ENCODE data around the gene ZNF564. TPM values are rescaled to one million over a fixed set of nuclear protein-coding genes. Genes with fewer than 3 reads are reported as not detected.
"Not testable (repeated sequence)": the region's sequence is repeated elsewhere in the genome, so short reads cannot be mapped to it uniquely, and the experiment has no call there.

The ZNF564 gene
- total and polyA plus RNA-seq, 3 donors from 2014 or later: 4.6 to 18.0 (median 10.7) TPM

DNA sequence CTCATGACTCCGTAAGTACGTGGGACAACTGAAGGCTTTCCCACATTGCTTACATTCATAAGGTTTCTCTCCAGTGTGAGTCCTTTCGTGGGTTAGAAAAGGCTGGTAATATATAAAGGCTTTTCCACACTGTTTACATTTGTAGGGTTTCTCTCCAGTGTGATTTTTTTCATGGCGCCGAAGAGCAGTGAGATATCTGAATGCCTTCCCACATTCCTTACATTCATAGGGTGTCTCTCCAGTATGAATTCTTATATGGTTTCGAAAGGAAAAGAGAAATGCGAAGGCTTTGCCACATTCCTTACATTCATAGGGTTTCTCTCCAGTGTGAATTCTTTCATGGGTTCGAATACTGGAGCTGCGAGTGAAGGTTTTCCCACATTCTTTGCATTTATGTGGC, 29.8 kb upstream of the ZNF564 start:
- Histone ChIP-seq H3K36me3 (ENCODE audit: low read depth, missing control alignments) (no peaks in the 10 kb centered on the region), H3K9me3 (no peaks in the 10 kb centered on the region), H3K27me3 (no peaks in the 10 kb centered on the region), H3K4me1 (no peaks in the 10 kb centered on the region), H3K27ac (no peak overlapping the region), H3K4me3 (no peak overlapping the region)
- WGBS, 2 donors: 93 to 97% methylated on average over 9 of the region's 9 CpGs
- TF ChIP-seq, protein P1, sequence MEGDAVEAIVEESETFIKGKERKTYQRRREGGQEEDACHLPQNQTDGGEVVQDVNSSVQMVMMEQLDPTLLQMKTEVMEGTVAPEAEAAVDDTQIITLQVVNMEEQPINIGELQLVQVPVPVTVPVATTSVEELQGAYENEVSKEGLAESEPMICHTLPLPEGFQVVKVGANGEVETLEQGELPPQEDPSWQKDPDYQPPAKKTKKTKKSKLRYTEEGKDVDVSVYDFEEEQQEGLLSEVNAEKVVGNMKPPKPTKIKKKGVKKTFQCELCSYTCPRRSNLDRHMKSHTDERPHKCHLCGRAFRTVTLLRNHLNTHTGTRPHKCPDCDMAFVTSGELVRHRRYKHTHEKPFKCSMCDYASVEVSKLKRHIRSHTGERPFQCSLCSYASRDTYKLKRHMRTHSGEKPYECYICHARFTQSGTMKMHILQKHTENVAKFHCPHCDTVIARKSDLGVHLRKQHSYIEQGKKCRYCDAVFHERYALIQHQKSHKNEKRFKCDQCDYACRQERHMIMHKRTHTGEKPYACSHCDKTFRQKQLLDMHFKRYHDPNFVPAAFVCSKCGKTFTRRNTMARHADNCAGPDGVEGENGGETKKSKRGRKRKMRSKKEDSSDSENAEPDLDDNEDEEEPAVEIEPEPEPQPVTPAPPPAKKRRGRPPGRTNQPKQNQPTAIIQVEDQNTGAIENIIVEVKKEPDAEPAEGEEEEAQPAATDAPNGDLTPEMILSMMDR (IDR thresholded peaks at IDR 0.05): no peak
- TF ChIP-seq POLR2A (IDR thresholded peaks at IDR 0.05): no peak
- no peak for DNase-seq
- intact Hi-C loops (cut with DNase I; ENCODE audit: low total_unique reads): no loop called here

DNA sequence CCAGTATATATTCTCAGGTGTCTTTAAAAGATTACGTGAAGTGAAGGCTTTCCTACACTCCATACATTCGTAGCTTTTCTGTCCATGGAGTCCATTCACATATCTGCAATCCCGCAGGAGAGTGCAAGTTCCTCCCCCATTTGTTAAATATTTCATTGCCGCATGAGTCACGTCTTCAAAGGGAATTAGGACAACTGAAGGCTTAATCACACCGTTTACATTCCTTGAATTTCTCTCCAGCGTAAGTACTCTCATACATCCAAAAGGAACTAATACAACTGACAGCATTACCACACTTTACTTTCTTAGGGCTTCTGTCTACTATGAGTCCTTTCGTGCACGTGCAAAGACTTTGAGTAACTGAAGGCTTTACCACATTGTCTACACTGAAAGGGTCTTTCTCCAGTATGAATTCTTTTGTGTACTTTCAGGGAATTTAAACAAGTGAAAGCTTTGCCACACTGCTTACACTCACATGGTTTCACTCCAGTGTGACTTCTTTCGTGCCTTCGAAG, 29.0 kb upstream of the ZNF564 start:
- intact Hi-C loops (cut with DNase I; ENCODE audit: low total_unique reads): no loop called here
- no peak for TF ChIP-seq POLR2A (IDR thresholded peaks at IDR 0.05)
- TF ChIP-seq, protein P1 (IDR thresholded peaks at IDR 0.05): no peak
- Histone ChIP-seq H3K4me3 (no peak overlapping the region), H3K9me3 (no peaks in the 10 kb centered on the region), H3K36me3 (ENCODE audit: low read depth, missing control alignments) (no peaks in the 10 kb centered on the region), H3K4me1 (no peaks in the 10 kb centered on the region), H3K27me3 (no peaks in the 10 kb centered on the region), H3K27ac (no peak overlapping the region)
- 89 to 95% methylated on average over 11 of the region's 11 CpGs for WGBS, 2 donors
- DNase-seq: no peak

DNA sequence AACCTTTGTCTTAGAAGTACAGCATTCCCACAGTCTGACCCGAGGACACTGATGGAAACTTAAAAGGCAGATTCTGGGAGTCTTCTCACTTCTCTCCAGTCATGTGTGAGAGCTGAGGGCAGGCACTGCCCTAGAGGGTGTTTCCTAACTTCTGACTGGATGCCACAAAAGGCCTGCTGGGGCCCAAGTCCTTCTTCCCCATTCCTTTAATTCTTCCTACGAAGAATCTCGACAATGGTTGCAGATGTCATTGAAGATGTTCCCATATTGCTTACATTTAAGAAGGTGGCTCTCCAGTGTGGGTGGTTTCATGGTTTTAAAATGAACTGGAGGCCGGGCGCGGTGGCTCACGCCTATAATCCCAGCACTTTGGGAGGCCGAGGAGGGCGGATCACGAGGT, 27.4 kb upstream of the ZNF564 start:
- Histone ChIP-seq H3K36me3 (ENCODE audit: low read depth, missing control alignments) (no peaks in the 10 kb centered on the region), H3K4me1 (no peaks in the 10 kb centered on the region), H3K9me3 (no peaks in the 10 kb centered on the region), H3K27ac (no peak overlapping the region), H3K4me3 (no peak overlapping the region), H3K27me3 (no peaks in the 10 kb centered on the region)
- 91 to 96% methylated on average over 10 of the region's 10 CpGs for WGBS, 2 donors
- TF ChIP-seq, protein P1 (IDR thresholded peaks at IDR 0.05): no peak
- no peak for TF ChIP-seq POLR2A (IDR thresholded peaks at IDR 0.05)
- no peak for DNase-seq
- intact Hi-C loops (cut with DNase I; ENCODE audit: low total_unique reads): no loop called here

GRCh38 chr19:12574036-12574435, 22.8 kb upstream of the ZNF564 start:
- TF ChIP-seq POLR2A (IDR thresholded peaks at IDR 0.05): no peak
- TF ChIP-seq, protein P1 (IDR thresholded peaks at IDR 0.05): no peak
- Histone ChIP-seq H3K4me1 (no peaks in the 10 kb centered on the region), H3K9me3 (no peaks in the 10 kb centered on the region), H3K4me3 (no peak overlapping the region), H3K27me3 (no peaks in the 10 kb centered on the region), H3K36me3 (ENCODE audit: low read depth, missing control alignments) (no peaks in the 10 kb centered on the region), H3K27ac (no peak overlapping the region)
- intact Hi-C loops (cut with DNase I; ENCODE audit: low total_unique reads): no loop called here
- no peak for DNase-seq
- WGBS, 2 donors: 71 to 82% methylated on average over 7 of the region's 7 CpGs

- Histone ChIP-seq H3K27ac (no peak overlapping the region), H3K36me3 (ENCODE audit: low read depth, missing control alignments) (no peaks in the 10 kb centered on the region), H3K4me1 (no peaks in the 10 kb centered on the region), H3K4me3 (no peak overlapping the region), H3K27me3 (no peaks in the 10 kb centered on the region), H3K9me3 (no peaks in the 10 kb centered on the region)
- no peak for TF ChIP-seq POLR2A (IDR thresholded peaks at IDR 0.05)
- TF ChIP-seq, protein P1 (IDR thresholded peaks at IDR 0.05): no peak
- 91 to 95% methylated on average over 4 of the region's 4 CpGs for WGBS, 2 donors
- intact Hi-C loops (cut with DNase I; ENCODE audit: low total_unique reads): no loop called here
- no peak for DNase-seq
Measured at GRCh38 chr19:12567951-12568350, 16.7 kb upstream of the ZNF564 start.

DNA sequence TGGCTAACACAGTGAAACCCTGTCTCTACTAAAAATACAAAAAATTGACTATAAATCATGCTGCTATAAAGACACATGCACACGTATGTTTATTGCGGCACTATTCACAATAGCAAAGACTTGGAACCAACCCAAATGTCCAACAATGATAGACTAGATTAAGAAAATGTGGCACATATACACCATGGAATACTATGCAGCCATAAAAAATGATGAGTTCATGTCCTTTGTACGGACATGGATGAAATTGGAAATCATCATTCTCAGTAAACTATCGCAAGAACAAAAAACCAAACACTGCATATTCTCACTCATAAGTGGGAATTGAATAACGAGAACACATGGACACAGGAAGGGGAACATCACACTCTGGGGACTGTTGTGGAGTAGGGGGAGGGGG, 15.1 kb upstream of the ZNF564 start:
- H3K27me3 ChIP-seq; intact Hi-C loops (cut with DNase I; ENCODE audit: low total_unique reads); H3K4me3 ChIP-seq; DNase-seq; H3K36me3 ChIP-seq (ENCODE audit: low read depth, missing control alignments); H3K9me3 ChIP-seq; H3K27ac ChIP-seq; H3K4me1 ChIP-seq: not testable (repeated sequence)
- 91 to 95% methylated on average over 5 of the region's 5 CpGs for WGBS, 2 donors

Data from testis (tissue), 3 donors.